GM12873 (cell line): ENCODE measurements around the gene DOCK2.

Experiments used
- TF ChIP-seq, protein P1 (sequence below): IDR thresholded peaks from 2 replicates; pipeline ENCODE4 v1.5.1; 2012; ENCODE audit warnings: low read depth, mild to moderate bottlenecking, moderate library complexity, low read length, control low read depth; ENCODE audit not compliant: insufficient read depth; ENCODE audit errors: missing control alignments

Gene DOCK2

DNA sequence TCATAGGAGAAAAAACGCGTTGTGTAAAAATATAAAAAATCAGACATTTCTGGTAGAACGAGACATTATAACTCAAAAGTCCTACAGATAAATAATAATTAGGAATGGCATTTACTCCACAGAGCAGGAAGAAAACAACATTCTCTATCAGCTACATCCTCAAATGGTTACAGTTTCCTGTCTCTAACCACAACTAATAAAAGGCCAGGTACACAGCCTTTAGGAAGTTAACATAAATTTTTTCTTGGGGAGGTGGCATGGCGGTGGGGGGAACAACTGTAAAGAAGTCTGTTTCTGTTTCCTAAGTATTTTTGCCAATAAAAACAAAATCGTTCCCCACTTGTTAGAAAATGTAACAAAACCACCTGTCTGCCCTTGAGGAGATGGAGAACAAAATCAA is 298.7 kb downstream of the DOCK2 start:
- TF ChIP-seq, protein P1, sequence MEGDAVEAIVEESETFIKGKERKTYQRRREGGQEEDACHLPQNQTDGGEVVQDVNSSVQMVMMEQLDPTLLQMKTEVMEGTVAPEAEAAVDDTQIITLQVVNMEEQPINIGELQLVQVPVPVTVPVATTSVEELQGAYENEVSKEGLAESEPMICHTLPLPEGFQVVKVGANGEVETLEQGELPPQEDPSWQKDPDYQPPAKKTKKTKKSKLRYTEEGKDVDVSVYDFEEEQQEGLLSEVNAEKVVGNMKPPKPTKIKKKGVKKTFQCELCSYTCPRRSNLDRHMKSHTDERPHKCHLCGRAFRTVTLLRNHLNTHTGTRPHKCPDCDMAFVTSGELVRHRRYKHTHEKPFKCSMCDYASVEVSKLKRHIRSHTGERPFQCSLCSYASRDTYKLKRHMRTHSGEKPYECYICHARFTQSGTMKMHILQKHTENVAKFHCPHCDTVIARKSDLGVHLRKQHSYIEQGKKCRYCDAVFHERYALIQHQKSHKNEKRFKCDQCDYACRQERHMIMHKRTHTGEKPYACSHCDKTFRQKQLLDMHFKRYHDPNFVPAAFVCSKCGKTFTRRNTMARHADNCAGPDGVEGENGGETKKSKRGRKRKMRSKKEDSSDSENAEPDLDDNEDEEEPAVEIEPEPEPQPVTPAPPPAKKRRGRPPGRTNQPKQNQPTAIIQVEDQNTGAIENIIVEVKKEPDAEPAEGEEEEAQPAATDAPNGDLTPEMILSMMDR, result no peak

DNA sequence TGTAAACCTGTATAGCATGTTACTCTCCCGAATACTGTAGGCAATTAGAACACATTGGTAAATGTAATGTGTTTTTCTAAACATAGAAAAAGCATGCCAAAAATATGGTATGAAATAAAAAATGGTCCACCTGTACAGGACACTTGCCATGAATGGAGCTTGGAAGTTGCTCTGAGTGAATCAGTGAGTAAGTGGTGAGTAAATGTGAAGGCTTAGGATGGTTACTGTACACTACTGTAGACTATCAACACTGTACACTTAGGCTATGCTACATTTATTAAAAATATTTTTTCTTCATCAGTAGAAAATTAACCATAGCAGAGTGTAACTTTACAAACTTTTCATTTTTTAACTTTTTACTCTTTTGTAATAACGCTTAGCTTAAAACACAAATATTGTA is 301.4 kb downstream of the DOCK2 start:
- TF ChIP-seq, protein P1, result no peak

DNA sequence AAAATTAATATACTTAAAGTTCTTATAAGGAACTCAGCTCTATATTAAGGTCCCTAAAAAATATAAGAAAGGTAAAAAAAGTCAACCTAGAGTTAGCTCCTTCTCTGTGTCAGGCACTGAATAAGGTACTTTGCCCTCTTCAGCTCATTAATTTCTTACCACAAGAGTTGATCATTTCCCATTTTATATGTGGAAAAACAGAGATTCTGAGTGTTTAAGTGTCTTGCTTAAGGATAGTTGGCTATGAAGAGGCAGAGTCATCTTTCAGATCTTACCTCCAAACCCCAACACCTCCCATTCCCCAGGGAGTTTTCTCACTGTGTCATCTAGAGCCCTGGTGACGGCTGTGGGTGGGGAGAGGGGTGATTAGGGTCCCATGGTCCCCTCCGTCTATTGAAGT is 302.7 kb downstream of the DOCK2 start:
- TF ChIP-seq, protein P1, result no peak

DNA sequence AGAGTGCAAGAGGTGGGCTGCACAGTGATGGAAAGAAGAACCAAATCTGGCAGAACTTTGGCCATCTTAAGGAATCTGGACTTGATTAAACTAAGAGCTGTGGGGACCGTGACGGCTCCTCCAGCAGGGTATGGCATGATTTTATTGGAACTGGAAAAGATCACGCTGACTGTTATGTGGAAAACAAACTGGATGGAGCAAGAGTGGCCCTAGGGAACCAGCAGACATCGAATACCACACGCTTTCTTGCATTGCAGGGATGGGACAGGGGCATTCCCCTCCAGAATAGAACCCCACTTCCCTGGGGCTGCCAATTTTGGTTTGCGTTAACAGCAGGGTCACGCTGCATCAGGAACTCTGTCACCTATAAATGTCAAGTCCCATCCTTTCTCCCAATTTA is 304.5 kb downstream of the DOCK2 start:
- TF ChIP-seq, protein P1, result no peak

DNA sequence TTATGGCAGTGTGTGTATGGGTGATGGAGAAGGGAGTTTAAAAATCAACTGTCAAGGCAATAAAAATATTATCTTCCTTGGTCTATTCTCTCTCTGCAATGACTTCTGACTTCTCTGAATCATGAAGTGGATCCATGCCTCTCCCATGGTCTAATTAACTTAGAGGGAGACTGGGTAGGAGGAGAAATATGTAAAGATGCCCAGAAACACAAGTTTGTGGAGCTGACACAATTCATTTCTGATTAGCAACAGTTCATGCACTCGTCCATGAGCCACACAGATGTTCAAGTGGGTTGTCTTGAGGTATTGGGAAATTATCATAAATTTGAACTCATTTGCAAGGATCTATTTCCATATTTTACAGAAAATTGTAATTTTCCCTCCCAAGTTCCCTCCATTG is 305.1 kb downstream of the DOCK2 start:
- TF ChIP-seq, protein P1, result no peak

DNA sequence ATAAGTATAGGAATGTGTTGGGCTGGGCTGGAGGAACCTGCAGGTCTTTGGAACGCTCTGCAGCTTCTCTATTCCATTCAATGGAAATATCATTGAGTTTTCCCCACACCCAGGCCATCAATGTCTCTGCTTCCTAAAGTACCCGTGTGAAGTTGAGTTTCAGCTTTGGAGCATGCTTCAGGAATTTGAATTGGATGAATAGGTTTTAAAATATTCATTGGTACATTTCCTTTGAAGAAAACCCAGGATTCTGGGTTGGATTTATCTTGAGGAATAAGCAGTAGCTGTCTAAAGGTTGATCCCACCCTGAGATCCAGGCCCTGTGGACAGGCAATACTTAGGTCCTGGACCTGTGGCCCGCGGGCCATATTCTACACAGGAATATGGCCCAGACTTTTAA is 306.0 kb downstream of the DOCK2 start:
- TF ChIP-seq, protein P1, result no peak

DNA sequence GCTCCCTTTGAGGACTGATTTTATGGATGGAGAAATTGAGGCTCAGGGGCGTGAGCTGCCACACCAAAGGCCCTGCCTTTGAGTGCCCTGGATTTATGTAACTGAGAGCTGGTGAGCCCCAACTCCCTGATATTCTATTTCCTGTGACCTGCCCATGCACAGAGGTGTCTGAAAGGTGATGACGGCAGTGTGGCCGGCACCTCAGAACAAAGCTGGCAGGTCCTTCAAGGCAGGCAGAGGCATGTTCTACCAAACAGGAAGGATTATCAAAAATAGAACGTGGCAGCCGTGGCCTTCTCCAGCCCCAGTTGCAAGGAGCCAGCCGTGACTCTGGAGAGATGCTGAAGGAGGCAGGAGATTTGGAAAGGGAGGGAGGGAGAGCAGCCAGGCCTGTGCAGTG is 307.0 kb downstream of the DOCK2 start:
- TF ChIP-seq, protein P1, result no peak
